Transverse colon (tissue), 4 donors: ENCODE results near the gene LSM3. TPM values are rescaled to one million over a fixed set of nuclear protein-coding genes. Genes with fewer than 3 reads are reported as not detected.

Experiments used
- DNase-seq: peaks from one replicate; pipeline ENCODE4 v3.0.0-alpha.2; 2019
- H3K27ac ChIP-seq, 4 donors: fragments of 200-600 bp; sonication (generic); 2 replicates each; pipeline ENCODE4 v1.5.1; 2016 to 2018; ENCODE audit warnings: inconsistent platforms in 4 of 4
- H3K27me3 ChIP-seq: fragments of 200-600 bp; sonication (generic); 2 replicates; pipeline ENCODE4 v1.5.1; 2017; ENCODE audit warnings: inconsistent platforms
- H3K36me3 ChIP-seq, 4 donors: fragments of 200-600 bp; sonication (generic); 2 replicates each; pipeline ENCODE4 v1.5.1; 2017 to 2019; ENCODE audit warnings: inconsistent platforms in 4 of 4
- H3K4me1 ChIP-seq, 4 donors: fragments of 200-600 bp; sonication (generic); 2 replicates each; pipeline ENCODE4 v1.5.1; 2017 to 2020; ENCODE audit warnings: inconsistent platforms in 4 of 4
- H3K4me3 ChIP-seq, 4 donors: fragments of 200-600 bp; sonication (generic); 1 replicate in 1 of 4; 2 replicates in 3 of 4; pipeline versions ENCODE4 v1.5.1 to v1.6.1; 2017 to 2019; ENCODE audit warnings: inconsistent platforms in 4 of 4
- H3K9me3 ChIP-seq, 2 donors: fragments of 200-600 bp; sonication (generic); 2 replicates each; pipeline ENCODE4 v1.5.1; 2017 to 2019; ENCODE audit warnings: inconsistent platforms in 2 of 2
- CTCF ChIP-seq, 5 experiments: fragments of 200-600 bp in 3 of 5; fragments of 450-650 bp in 2 of 5; sonication (generic) in 3 of 5; IDR thresholded peaks; 1 replicate in 2 of 5; 2 replicates in 3 of 5; pipeline ENCODE4 v1.5.1; 2016 to 2017; ENCODE audit warnings: antibody characterized with exemption in 5 of 5, inconsistent platforms in 3 of 5, mild to moderate bottlenecking in 2 of 5, moderate library complexity in 1 of 5
- EP300 ChIP-seq: sonication (generic); formaldehyde crosslinking; IDR thresholded peaks from one replicate; pipeline ENCODE4 v1.6.1; 2017; ENCODE audit warnings: antibody characterized with exemption, low read depth
- POLR2A ChIP-seq: fragments of 450-650 bp; IDR thresholded peaks from one replicate; pipeline ENCODE4 v1.6.1; 2016; ENCODE audit warnings: antibody characterized with exemption, mild to moderate bottlenecking, moderate library complexity
- POLR2AphosphoS5 ChIP-seq, 3 donors: sonication (generic); formaldehyde crosslinking; IDR thresholded peaks; one replicate each; pipeline ENCODE4 v1.6.1; 2016; ENCODE audit warnings: antibody characterized with exemption in 3 of 3
- WGBS, 2 donors: methylation state at CpG; one replicate each; pipeline ENCODE4 v1.1.5; 2018; ENCODE audit warnings: low coverage in 1 of 2; 5-methylcytosine and 5-hydroxymethylcytosine counted together
- in situ Hi-C, 4 donors: fragments of 200-750 bp; cut with MboI; loops; one replicate each; pipeline versions ENCODE4 v1.15.0 to v1.15.1; 2017; ENCODE audit warnings: low sequenced_read_pairs in 3 of 4, low pct_ligation_motif_present in 1 of 4, low pct_unique_long_range_greater_than_20kb in 1 of 4
- intact Hi-C: fragments of 100-400 bp; cut with DNase I; formaldehyde crosslinking; loops from one replicate; pipeline ENCODE4 v1.15.1; 2023; ENCODE audit warnings: low total_unique reads
- total RNA-seq, 4 donors: library from RNA; depleted of rRNA; stranded (reverse); fragments of >200 nt; gene quantifications; one replicate each; pipeline ENCODE4 v1.1.0, GENCODE V29; 2016

Gene LSM3
- 1 to 10 TPM; 5.6 to 9.6 (median 8.0) TPM for total RNA-seq

GRCh38 chr3:14178247-14179113 lies at the start of gene LSM3, which contains the start of gene XPC:
TSS of gene LSM3 (plus strand) at chr3:14178817. CDS start at chr3:14178861, 44 bp downstream.
TSS of gene XPC (minus strand) at chr3:14178601. CDS start at chr3:14178568, 33 bp downstream.
- H3K9me3 ChIP-seq = no peaks in the 10 kb centered on the region
- TF ChIP-seq CTCF (IDR thresholded peaks at IDR 0.05) (peak in 2 of 5 experiments; percentile 16 to 26), EP300 (no peak), POLR2AphosphoS5 (IDR thresholded peaks at IDR 0.05) (peak; percentile 95 to 99 (median 99)), POLR2A (peak; percentile 98)
- peak within 1 kb of the TSS; percentile 96 to 99 (median 98) for H3K27ac ChIP-seq
- WGBS, 2 donors = 0 to 1% methylated on average over 23 to 57 of the region's 78 CpGs
- H3K27me3 ChIP-seq = no peaks in the 10 kb centered on the region
- peaks cover 0 to 15% (median 0%) of the 10 kb centered on the region in 4 donors for H3K36me3 ChIP-seq
- H3K4me1 ChIP-seq = peaks cover 11 to 39% (median 24%) of the 10 kb centered on the region in 4 donors
- peak; percentile 98 for DNase-seq
- H3K4me3 ChIP-seq = peak within 1 kb of the TSS; percentile 80 to 97 (median 89)
- in situ Hi-C loops (loop anchor here in 1 of 4 donors (10.0 to 25.0 kb wide), 2 partner anchors 54 to 484 kb away; partner anchors contain the start of genes CCDC174, CHCHD4 and TMEM43), intact Hi-C loops (no loop called here)

- peaks cover 0 to 50% (median 14%) of the 10 kb centered on the region in 4 donors for H3K36me3 ChIP-seq
Observed at GRCh38 chr3:14129296-14129695, 49.3 kb upstream of the LSM3 start.

GRCh38 chr3:14130230-14130629 lies 48.4 kb upstream of the LSM3 start:
- Histone ChIP-seq H3K27me3 (no peaks in the 10 kb centered on the region), H3K4me3 (no peak overlapping the region), H3K4me1 (peaks cover 11 to 31% (median 25%) of the 10 kb centered on the region in 4 donors), H3K36me3 (peaks cover 0 to 59% (median 18%) of the 10 kb centered on the region in 4 donors), H3K9me3 (no peaks in the 10 kb centered on the region), H3K27ac (no peak overlapping the region)
- in situ Hi-C loops (no loop called here), intact Hi-C loops (no loop called here)
- WGBS, 2 donors = 95% methylated on average over 4 of the region's 4 CpGs; no CpG with 5 or more reads in 1 of the 2 donors
- TF ChIP-seq POLR2AphosphoS5 (IDR thresholded peaks at IDR 0.05) = no peak
- TF ChIP-seq CTCF (IDR thresholded peaks at IDR 0.05) = no peak
- TF ChIP-seq EP300 = no peak
- no peak for TF ChIP-seq POLR2A
- DNase-seq = no peak

More at GRCh38 chr3:14129296-14129695, 49.3 kb upstream of the LSM3 start:
- peaks cover 11 to 31% (median 25%) of the 10 kb centered on the region in 4 donors for H3K4me1 ChIP-seq
- H3K27me3 ChIP-seq = no peaks in the 10 kb centered on the region
- H3K4me3 ChIP-seq = no peak overlapping the region
- H3K27ac ChIP-seq = no peak overlapping the region
- in situ Hi-C loops (loop anchor here in 2 of 4 donors (10.0 kb wide), 2 partner anchors 46 to 234 kb away; partner anchors contain the start of genes LSM3 (in 1 of the 2) and XPC (in 1 of the 2)), intact Hi-C loops (loop anchor here (5.0 kb wide), 1 partner anchor 43 kb away; no protein-coding TSS in a partner anchor)
- DNase-seq = no peak
- WGBS, 2 donors = 96 to 97% methylated on average over 6 of the region's 6 CpGs
- no peaks in the 10 kb centered on the region for H3K9me3 ChIP-seq
- TF ChIP-seq EP300 = no peak
- no peak for TF ChIP-seq POLR2A
- TF ChIP-seq POLR2AphosphoS5 (IDR thresholded peaks at IDR 0.05) = no peak
- TF ChIP-seq CTCF (IDR thresholded peaks at IDR 0.05) = no peak

- no peak overlapping the region for H3K27ac ChIP-seq
- intact Hi-C loops = no loop called here
- in situ Hi-C loops = no loop called here
Observed at GRCh38 chr3:14130707-14131106, 47.9 kb upstream of the LSM3 start.

More at GRCh38 chr3:14130707-14131106, 47.9 kb upstream of the LSM3 start:
- DNase-seq = no peak
- Histone ChIP-seq H3K36me3 (peaks cover 0 to 63% (median 21%) of the 10 kb centered on the region in 4 donors), H3K27me3 (no peaks in the 10 kb centered on the region), H3K4me1 (peaks cover 11 to 31% (median 24%) of the 10 kb centered on the region in 4 donors), H3K4me3 (no peak overlapping the region), H3K9me3 (no peaks in the 10 kb centered on the region)
- WGBS, 2 donors = 91% methylated on average over 12 of the region's 12 CpGs; no CpG with 5 or more reads in 1 of the 2 donors
- TF ChIP-seq POLR2A (no peak), EP300 (no peak), POLR2AphosphoS5 (IDR thresholded peaks at IDR 0.05) (no peak), CTCF (IDR thresholded peaks at IDR 0.05) (no peak)
